Kidney (tissue), 14 donors: ENCODE results near the gene BCKDHA. TPM values are rescaled to one million over a fixed set of nuclear protein-coding genes. Genes with fewer than 3 reads are reported as not detected.

Experiments used
- DNase-seq, 5 donors: peaks; one replicate each; pipeline ENCODE4 v3.0.0-alpha.2; 2013 to 2020
- FAIRE-seq: peaks from 2 replicates; lab custom pipeline; 2012; peaks lifted over from hg19 to GRCh38; lab: Jason Lieb, UNC
- H3K27ac ChIP-seq, 2 donors: one replicate each; pipeline ENCODE4 v1.7.0; 2013; ENCODE audit warnings: low read depth in 2 of 2, low read length in 2 of 2, inconsistent platforms in 1 of 2
- H3K27me3 ChIP-seq: one replicate; pipeline ENCODE4 v1.7.1; 2013; ENCODE audit warnings: low read length, inconsistent platforms; ENCODE audit not compliant: control insufficient read depth, insufficient read depth
- H3K36me3 ChIP-seq, 3 donors: one replicate each; pipeline versions ENCODE4 v1.7.0 to v1.7.1; 2013; ENCODE audit warnings: low read length in 3 of 3, control low read depth in 1 of 3, inconsistent platforms in 1 of 3; ENCODE audit not compliant: insufficient read depth in 3 of 3, control insufficient read depth in 2 of 3
- H3K4me1 ChIP-seq, 3 donors: one replicate each; pipeline versions ENCODE4 v1.7.0 to v1.7.1; 2013; ENCODE audit warnings: low read length in 3 of 3, inconsistent platforms in 1 of 3, low read depth in 1 of 3; ENCODE audit not compliant: control insufficient read depth in 2 of 3, insufficient read depth in 2 of 3
- H3K4me3 ChIP-seq, 3 donors: one replicate each; pipeline versions ENCODE4 v1.7.0 to v1.8.1; 2013; ENCODE audit warnings: low read length in 3 of 3, control low read depth in 1 of 3, inconsistent platforms in 1 of 3
- H3K9ac ChIP-seq, 3 donors: one replicate each; pipeline versions ENCODE4 v1.7.0 to v1.7.1; 2013; ENCODE audit warnings: low read length in 3 of 3, control low read depth in 1 of 3, inconsistent platforms in 1 of 3
- H3K9me3 ChIP-seq, 3 donors: one replicate each; pipeline versions ENCODE4 v1.7.0 to v1.7.1; 2013; ENCODE audit warnings: low read length in 3 of 3, control low read depth in 1 of 3, inconsistent platforms in 1 of 3; ENCODE audit not compliant: control insufficient read depth in 2 of 3, insufficient read depth in 1 of 3
- intact Hi-C: fragments of 100-400 bp; cut with DNase I; formaldehyde crosslinking; loops from one replicate; pipeline ENCODE4 v1.11.1; 2022
- polyA plus RNA-seq: library from polyadenylated mRNA; stranded (reverse); fragments of 350-450 nt; fragmentation: Illumina TruSeq; extraction: RNeasy Lipid Tissue Mini Kit (QIAGEN cat#74804); gene quantifications from one replicate; pipeline ENCODE4 v1.2.3, GENCODE V29; 2014; ENCODE audit warnings: low read depth, low replicate concordance; ENCODE audit not compliant: insufficient read depth
- total RNA-seq: library from RNA; stranded (reverse); fragmentation: NEBNext Ultra II Directional; extraction: Animal tissue kit (Norgen Biotek cat#: 25700); gene quantifications from one replicate; pipeline ENCODE4 v1.2.1, GENCODE V29; 2021
- TF ChIP-seq, protein P1 (sequence below): IDR thresholded peaks from 3 replicates; pipeline ENCODE4 v1.5.1; 2012; ENCODE audit warnings: mild to moderate bottlenecking, moderate library complexity, borderline replicate concordance; ENCODE audit not compliant: insufficient read depth; ENCODE audit errors: extremely low read depth
- donor health status: control.
- donor health status: control.
- donor health status: control.
- donor health status: control.
- donor health status: control.
- donor health status: DM: yes; HTN: yes; CAD: no.
- donor health status: Normal renal cell carcinoma (clear cell type).

Gene BCKDHA
- total and polyA plus RNA-seq, 2 donors from 2014 or later: 30.9 to 72.2 TPM

DNA sequence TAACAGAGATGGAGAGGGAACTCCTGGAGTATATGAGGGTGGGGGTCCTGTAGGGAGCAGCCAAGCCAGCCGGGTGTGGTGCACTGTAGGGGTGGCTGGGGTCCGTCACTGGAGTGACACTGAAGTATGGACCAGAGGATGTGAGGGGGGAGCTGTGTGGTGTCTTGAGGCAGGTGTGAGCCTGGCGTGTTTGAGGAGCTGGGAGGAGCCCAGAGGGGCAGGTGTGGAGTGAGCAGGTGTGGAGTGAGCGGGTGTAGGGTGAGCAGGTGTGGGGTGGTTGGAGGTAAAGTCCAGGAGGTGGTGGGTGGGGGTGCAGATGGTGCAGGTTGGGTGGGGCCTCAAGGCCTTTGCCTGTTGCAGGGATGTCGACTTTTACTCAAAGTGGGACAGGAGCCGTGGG, 23.7 kb downstream of the BCKDHA start:
- Histone ChIP-seq H3K4me3 (no peak overlapping the region), H3K36me3 (peaks cover 4 to 47% (median 24%) of the 10 kb centered on the region in 3 donors), H3K27ac (no peak overlapping the region), H3K4me1 (peaks cover 0 to 4% (median 0%) of the 10 kb centered on the region in 3 donors), H3K27me3 (no peaks in the 10 kb centered on the region), H3K9ac (no peak overlapping the region), H3K9me3 (no peaks in the 10 kb centered on the region)
- intact Hi-C loops: no loop called here
- TF ChIP-seq, protein P1, sequence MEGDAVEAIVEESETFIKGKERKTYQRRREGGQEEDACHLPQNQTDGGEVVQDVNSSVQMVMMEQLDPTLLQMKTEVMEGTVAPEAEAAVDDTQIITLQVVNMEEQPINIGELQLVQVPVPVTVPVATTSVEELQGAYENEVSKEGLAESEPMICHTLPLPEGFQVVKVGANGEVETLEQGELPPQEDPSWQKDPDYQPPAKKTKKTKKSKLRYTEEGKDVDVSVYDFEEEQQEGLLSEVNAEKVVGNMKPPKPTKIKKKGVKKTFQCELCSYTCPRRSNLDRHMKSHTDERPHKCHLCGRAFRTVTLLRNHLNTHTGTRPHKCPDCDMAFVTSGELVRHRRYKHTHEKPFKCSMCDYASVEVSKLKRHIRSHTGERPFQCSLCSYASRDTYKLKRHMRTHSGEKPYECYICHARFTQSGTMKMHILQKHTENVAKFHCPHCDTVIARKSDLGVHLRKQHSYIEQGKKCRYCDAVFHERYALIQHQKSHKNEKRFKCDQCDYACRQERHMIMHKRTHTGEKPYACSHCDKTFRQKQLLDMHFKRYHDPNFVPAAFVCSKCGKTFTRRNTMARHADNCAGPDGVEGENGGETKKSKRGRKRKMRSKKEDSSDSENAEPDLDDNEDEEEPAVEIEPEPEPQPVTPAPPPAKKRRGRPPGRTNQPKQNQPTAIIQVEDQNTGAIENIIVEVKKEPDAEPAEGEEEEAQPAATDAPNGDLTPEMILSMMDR: no peak
- DNase-seq (peak in 1 of 5 donors; percentile 57), FAIRE-seq (no peak)

DNA sequence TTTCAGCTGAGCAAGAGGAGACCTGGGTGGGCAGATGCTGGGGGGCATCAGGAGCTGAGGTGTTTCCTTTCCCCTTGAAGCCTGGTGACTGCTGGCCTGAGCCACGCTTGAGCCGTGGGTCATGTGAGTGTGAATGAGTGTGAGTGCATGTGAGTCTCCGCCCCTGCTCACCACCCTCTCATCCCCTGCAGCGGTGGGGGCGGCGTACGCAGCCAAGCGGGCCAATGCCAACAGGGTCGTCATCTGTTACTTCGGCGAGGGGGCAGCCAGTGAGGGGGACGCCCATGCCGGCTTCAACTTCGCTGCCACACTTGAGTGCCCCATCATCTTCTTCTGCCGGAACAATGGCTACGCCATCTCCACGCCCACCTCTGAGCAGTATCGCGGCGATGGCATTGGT, 24.4 kb downstream of the BCKDHA start:
- Histone ChIP-seq H3K9me3 (no peaks in the 10 kb centered on the region), H3K4me3 (no peak overlapping the region), H3K27ac (no peak overlapping the region), H3K4me1 (peaks cover 0 to 7% (median 0%) of the 10 kb centered on the region in 3 donors), H3K27me3 (no peaks in the 10 kb centered on the region), H3K36me3 (peaks cover 4 to 43% (median 24%) of the 10 kb centered on the region in 3 donors), H3K9ac (no peak overlapping the region)
- intact Hi-C loops: no loop called here
- TF ChIP-seq, protein P1: no peak
- no peak for FAIRE-seq
- DNase-seq: peak in 1 of 5 donors; percentile 64

DNA sequence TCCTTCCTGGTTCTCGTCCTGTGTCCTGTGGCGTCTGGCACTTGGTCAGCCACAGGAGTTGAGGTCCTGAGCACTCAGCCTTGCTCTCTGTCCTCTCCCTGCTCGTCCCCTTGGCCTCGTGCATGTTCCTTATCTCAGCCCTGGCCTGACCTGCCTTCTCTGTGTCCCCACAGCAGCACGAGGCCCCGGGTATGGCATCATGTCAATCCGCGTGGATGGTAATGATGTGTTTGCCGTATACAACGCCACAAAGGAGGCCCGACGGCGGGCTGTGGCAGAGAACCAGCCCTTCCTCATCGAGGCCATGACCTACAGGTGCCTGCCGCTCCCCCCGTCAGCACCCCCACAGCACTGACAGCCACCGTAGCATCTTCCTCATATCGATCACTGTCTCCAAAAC, 24.8 kb downstream of the BCKDHA start:
- Histone ChIP-seq H3K4me3 (no peak overlapping the region), H3K27ac (no peak overlapping the region), H3K4me1 (peaks cover 0 to 8% (median 0%) of the 10 kb centered on the region in 3 donors), H3K36me3 (peaks cover 4 to 38% (median 22%) of the 10 kb centered on the region in 3 donors), H3K27me3 (no peaks in the 10 kb centered on the region), H3K9me3 (no peaks in the 10 kb centered on the region), H3K9ac (no peak overlapping the region)
- TF ChIP-seq, protein P1: no peak
- intact Hi-C loops: no loop called here
- DNase-seq (peak in 1 of 5 donors; percentile 69), FAIRE-seq (no peak)

DNA sequence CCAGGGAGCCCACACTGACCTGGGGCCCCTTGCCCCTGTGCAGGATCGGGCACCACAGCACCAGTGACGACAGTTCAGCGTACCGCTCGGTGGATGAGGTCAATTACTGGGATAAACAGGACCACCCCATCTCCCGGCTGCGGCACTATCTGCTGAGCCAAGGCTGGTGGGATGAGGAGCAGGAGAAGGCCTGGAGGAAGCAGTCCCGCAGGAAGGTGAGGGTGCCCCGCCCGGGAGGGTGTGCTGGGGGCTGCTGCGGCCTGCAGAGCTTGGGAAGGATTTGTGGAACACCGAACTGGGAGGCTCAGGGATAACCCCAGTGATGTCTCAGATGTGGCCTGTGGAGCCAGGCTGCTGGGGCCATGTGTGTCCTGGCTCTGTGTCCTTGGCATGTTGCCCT, 25.3 kb downstream of the BCKDHA start:
- Histone ChIP-seq H3K27ac (no peak overlapping the region), H3K9ac (no peak overlapping the region), H3K36me3 (peaks cover 4 to 36% (median 22%) of the 10 kb centered on the region in 3 donors), H3K4me1 (peaks cover 0 to 12% (median 0%) of the 10 kb centered on the region in 3 donors), H3K27me3 (no peaks in the 10 kb centered on the region), H3K4me3 (no peak overlapping the region), H3K9me3 (no peaks in the 10 kb centered on the region)
- FAIRE-seq: no peak
- DNase-seq: peak in 1 of 5 donors; percentile 62
- TF ChIP-seq, protein P1: no peak
- intact Hi-C loops: no loop called here
